Activated CD8-positive, alpha-beta memory T cell treated with anti-CD3 and anti-CD28 coated beads, Interleukin-2, amount 10 ng/mL, durations not matched to agents 7 days and 5 days (primary cell): ENCODE results near the gene MSL2. TPM values are rescaled to one million over a fixed set of nuclear protein-coding genes. Genes with fewer than 3 reads are reported as not detected.
A peak's percentile ranks its signal among the peaks of the same experiment; 100 is the strongest.
"Not testable (repeated sequence)": the region's sequence is repeated elsewhere in the genome, so short reads cannot be mapped to it uniquely, and the experiment has no call there.

Source experiments
- ATAC-seq: fragments of 150-1000 bp; cut with Tn5 transposase; one replicate; pipeline ENCODE4 v1.10.0; 2021; ENCODE audit warnings: moderate library complexity
- CTCF ChIA-PET: fragments of 350-600 bp; sonication (Branson Sonifier 250); formaldehyde crosslinking; loops from one replicate; lab custom pipeline; 2021; ENCODE audit warnings: antibody characterized with exemption; lab: Charles Lee
- DNase-seq: peaks from one replicate; pipeline ENCODE4 v3.0.0-alpha.2; 2020
- H3K27ac Mint-ChIP-seq: one replicate; pipeline ENCODE4 v1.8.0; 2021; ENCODE audit warnings: mild to moderate bottlenecking, mixed read lengths
- H3K27me3 Mint-ChIP-seq: one replicate; pipeline ENCODE4 v1.8.0; 2021; ENCODE audit warnings: mixed read lengths
- H3K36me3 Mint-ChIP-seq: one replicate; pipeline ENCODE4 v1.8.0; 2021; ENCODE audit warnings: mild to moderate bottlenecking, mixed read lengths
- H3K4me1 Mint-ChIP-seq: one replicate; pipeline ENCODE4 v1.8.0; 2021; ENCODE audit warnings: mixed read lengths
- H3K4me3 Mint-ChIP-seq: one replicate; pipeline ENCODE4 v1.8.0; 2021; ENCODE audit warnings: mild to moderate bottlenecking, moderate library complexity, mixed read lengths
- H3K9me3 Mint-ChIP-seq: one replicate; pipeline ENCODE4 v1.8.0; 2022; ENCODE audit warnings: low read depth, mixed read lengths
- total RNA-seq, 2 experiments: library from RNA; stranded (reverse); gene quantifications; one replicate each; pipeline ENCODE4 v1.2.3, GENCODE V29; 2021

The MSL2 gene
- total RNA-seq, 2 experiments from 2014 or later, result 62.6 to 64.3 TPM

- DNase-seq (no peak), ATAC-seq (no peak)
- Mint-ChIP-seq H3K36me3 (peaks cover 47% of the 10 kb centered on the region), H3K4me1 (peaks cover 56% of the 10 kb centered on the region), H3K4me3 (no peak overlapping the region), H3K27ac (peak overlapping the region; percentile 35), H3K27me3 (no peaks in the 10 kb centered on the region), H3K9me3 (no peaks in the 10 kb centered on the region)
- CTCF ChIA-PET, result no interaction called here
Measured at GRCh38 chr3:136152176-136152843, 43.8 kb downstream of the MSL2 start.

- no peaks in the 10 kb centered on the region for H3K27me3 Mint-ChIP-seq
- H3K36me3 Mint-ChIP-seq, result peaks cover 46% of the 10 kb centered on the region
- H3K4me3 Mint-ChIP-seq, result no peak overlapping the region
- ATAC-seq (no peak), DNase-seq (no peak)
- H3K9me3 Mint-ChIP-seq, result no peaks in the 10 kb centered on the region
- CTCF ChIA-PET, result interaction anchor here (1.9 kb wide), 1 partner anchor 35 kb away, joined by 4 read pairs; no protein-coding TSS in a partner anchor
- H3K27ac Mint-ChIP-seq, result no peak overlapping the region
- H3K4me1 Mint-ChIP-seq, result peaks cover 56% of the 10 kb centered on the region
Measured at GRCh38 chr3:136151219-136151618, 44.9 kb downstream of the MSL2 start.

- H3K9me3 Mint-ChIP-seq, result no peaks in the 10 kb centered on the region
- H3K27me3 Mint-ChIP-seq, result no peaks in the 10 kb centered on the region
- ATAC-seq (peak; percentile 30), DNase-seq (no peak)
- H3K27ac Mint-ChIP-seq, result peak overlapping the region; percentile 45
- CTCF ChIA-PET, result no interaction called here
- no peak overlapping the region for H3K4me3 Mint-ChIP-seq
- H3K36me3 Mint-ChIP-seq, result peaks cover 44% of the 10 kb centered on the region
- peaks cover 49% of the 10 kb centered on the region for H3K4me1 Mint-ChIP-seq
Measured at GRCh38 chr3:136149667-136150066, 46.5 kb downstream of the MSL2 start.

- DNase-seq (no peak), ATAC-seq (no peak)
- H3K4me1 Mint-ChIP-seq, result peaks cover 35% of the 10 kb centered on the region
- no peaks in the 10 kb centered on the region for H3K27me3 Mint-ChIP-seq
- H3K36me3 Mint-ChIP-seq, result peaks cover 37% of the 10 kb centered on the region
- CTCF ChIA-PET, result interaction anchor here (1.1 to 1.6 kb wide), 3 partner anchors 39 to 605 kb away, joined by 3 to 6 read pairs (median 3); no protein-coding TSS in a partner anchor
- H3K4me3 Mint-ChIP-seq, result no peak overlapping the region
- no peak overlapping the region for H3K27ac Mint-ChIP-seq
- H3K9me3 Mint-ChIP-seq, result no peaks in the 10 kb centered on the region
Measured at GRCh38 chr3:136146981-136147729, 49.0 kb downstream of the MSL2 start.

GRCh38 chr3:136144397-136144796 lies 51.7 kb downstream of the MSL2 start:
- DNase-seq, ATAC-seq, H3K9me3 Mint-ChIP-seq, H3K27me3 Mint-ChIP-seq, CTCF ChIA-PET, H3K27ac Mint-ChIP-seq, H3K4me3 Mint-ChIP-seq: not testable (repeated sequence)
- H3K4me1 Mint-ChIP-seq, result peaks cover 20% of the 10 kb centered on the region
- peaks cover 16% of the 10 kb centered on the region for H3K36me3 Mint-ChIP-seq

GRCh38 chr3:136142592-136142991 lies 53.5 kb downstream of the MSL2 start:
- DNase-seq (no peak), ATAC-seq (peak; percentile 58)
- no peaks in the 10 kb centered on the region for H3K27me3 Mint-ChIP-seq
- peaks cover 8% of the 10 kb centered on the region for H3K36me3 Mint-ChIP-seq
- peaks cover 16% of the 10 kb centered on the region for H3K4me1 Mint-ChIP-seq
- H3K27ac Mint-ChIP-seq, result no peak overlapping the region
- no peaks in the 10 kb centered on the region for H3K9me3 Mint-ChIP-seq
- H3K4me3 Mint-ChIP-seq, result no peak overlapping the region
- CTCF ChIA-PET, result no interaction called here

GRCh38 chr3:136141891-136142290 lies 54.2 kb downstream of the MSL2 start:
- no peak for ATAC-seq
- Mint-ChIP-seq H3K27me3 (no peaks in the 10 kb centered on the region), H3K36me3 (peaks cover 8% of the 10 kb centered on the region), H3K4me1 (peaks cover 15% of the 10 kb centered on the region), H3K27ac (no peak overlapping the region), H3K4me3 (no peak overlapping the region), H3K9me3 (no peaks in the 10 kb centered on the region)
- CTCF ChIA-PET, result no interaction called here
- DNase-seq, result no peak

- CTCF ChIA-PET, result no interaction called here
- ATAC-seq (no peak), DNase-seq (no peak)
- Mint-ChIP-seq H3K4me3 (no peak overlapping the region), H3K27me3 (no peaks in the 10 kb centered on the region), H3K27ac (no peak overlapping the region), H3K36me3 (peaks cover 8% of the 10 kb centered on the region), H3K9me3 (no peaks in the 10 kb centered on the region), H3K4me1 (peaks cover 14% of the 10 kb centered on the region)
Measured at GRCh38 chr3:136141291-136141785, 54.8 kb downstream of the MSL2 start.

GRCh38 chr3:136136454-136136853 lies 59.7 kb downstream of the MSL2 start:
- no peaks in the 10 kb centered on the region for H3K9me3 Mint-ChIP-seq
- ATAC-seq (no peak), DNase-seq (no peak)
- H3K4me3 Mint-ChIP-seq, result no peak overlapping the region
- H3K36me3 Mint-ChIP-seq, result peaks cover 1% of the 10 kb centered on the region
- CTCF ChIA-PET, result interaction anchor here (1.2 kb wide), 1 partner anchor 616 kb away, joined by 6 read pairs; the partner anchor contains the start of gene STAG1
- no peak overlapping the region for H3K27ac Mint-ChIP-seq
- peaks cover 16% of the 10 kb centered on the region for H3K4me1 Mint-ChIP-seq
- H3K27me3 Mint-ChIP-seq, result no peaks in the 10 kb centered on the region

- Mint-ChIP-seq H3K36me3 (no peaks in the 10 kb centered on the region), H3K4me1 (peaks cover 11% of the 10 kb centered on the region), H3K27me3 (no peaks in the 10 kb centered on the region), H3K4me3 (no peak overlapping the region), H3K9me3 (no peaks in the 10 kb centered on the region), H3K27ac (no peak overlapping the region)
- DNase-seq (no peak), ATAC-seq (no peak)
- CTCF ChIA-PET, result interaction anchor here (1.2 to 1.5 kb wide), 2 partner anchors 116 to 617 kb away, joined by 3 to 6 read pairs; partner anchors contain the start of gene STAG1
Measured at GRCh38 chr3:136135039-136135802, 60.9 kb downstream of the MSL2 start.

GRCh38 chr3:136134091-136134490 lies 62.0 kb downstream of the MSL2 start:
- no peaks in the 10 kb centered on the region for H3K9me3 Mint-ChIP-seq
- peaks cover 11% of the 10 kb centered on the region for H3K4me1 Mint-ChIP-seq
- no peak for ATAC-seq
- DNase-seq, result no peak
- H3K36me3 Mint-ChIP-seq, result no peaks in the 10 kb centered on the region
- no peaks in the 10 kb centered on the region for H3K27me3 Mint-ChIP-seq
- CTCF ChIA-PET, result no interaction called here
- H3K4me3 Mint-ChIP-seq, result no peak overlapping the region
- no peak overlapping the region for H3K27ac Mint-ChIP-seq

- H3K27me3 Mint-ChIP-seq, H3K27ac Mint-ChIP-seq, H3K4me3 Mint-ChIP-seq, DNase-seq, CTCF ChIA-PET, H3K9me3 Mint-ChIP-seq, H3K36me3 Mint-ChIP-seq, H3K4me1 Mint-ChIP-seq, ATAC-seq: not testable (repeated sequence)
Measured at GRCh38 chr3:136131647-136132046, 64.5 kb downstream of the MSL2 start.

GRCh38 chr3:136122006-136122405 lies 74.1 kb downstream of the MSL2 start:
- CTCF ChIA-PET, result no interaction called here
- Mint-ChIP-seq H3K4me3 (no peak overlapping the region), H3K27me3 (peaks cover 5% of the 10 kb centered on the region), H3K27ac (no peak overlapping the region), H3K4me1 (no peaks in the 10 kb centered on the region), H3K36me3 (no peaks in the 10 kb centered on the region), H3K9me3 (peaks cover 3% of the 10 kb centered on the region)
- no peak for ATAC-seq
- DNase-seq, result no peak
